ENCODE data around the gene ZP2.

- no peak for TF ChIP-seq CTCF (IDR thresholded peaks at IDR 0.05 in 4 of 5, conservative IDR thresholded peaks at IDR 0.05 in 1 of 5)
- TF ChIP-seq POLR2A (IDR thresholded peaks at IDR 0.05): peak; percentile 52 to 67
Measured at GRCh38 chr16:21158208-21159110, 52.9 kb downstream of the ZP2 start, which contains the start of gene LDAF1.

Data from gastrocnemius medialis (tissue), 4 donors.